Central memory CD4-positive, alpha-beta T cell (primary cell): ENCODE results near the gene FRMPD3.

Experiments
- DNase-seq: peaks from one replicate; pipeline ENCODE4 v3.0.0; 2022

Gene FRMPD3

GRCh38 chrX:107482046-107482445, 32.6 kb downstream of the FRMPD3 start:
- no peak for DNase-seq

GRCh38 chrX:107484002-107484726, 34.7 kb downstream of the FRMPD3 start:
- no peak for DNase-seq

GRCh38 chrX:107485013-107485412, 35.6 kb downstream of the FRMPD3 start:
- no peak for DNase-seq

- DNase-seq = no peak
Measured at GRCh38 chrX:107493141-107493540, 43.7 kb downstream of the FRMPD3 start.

- DNase-seq = no peak
Measured at GRCh38 chrX:107496786-107497185, 47.3 kb downstream of the FRMPD3 start.
